HG03558 (cell line): ENCODE data around the gene JARID2.
"Not testable (repeated sequence)": the region's sequence is repeated elsewhere in the genome, so short reads cannot be mapped to it uniquely, and the experiment has no call there.

Experiments used
- ATAC-seq: cut with Tn5 transposase; IDR thresholded peaks from one replicate; pipeline ENCODE4 v1.9.1; 2021; ENCODE audit warnings: moderate number of reproducible peaks; ENCODE audit not compliant: unreplicated experiment; ENCODE audit errors: extremely low read depth

JARID2 gene

DNA sequence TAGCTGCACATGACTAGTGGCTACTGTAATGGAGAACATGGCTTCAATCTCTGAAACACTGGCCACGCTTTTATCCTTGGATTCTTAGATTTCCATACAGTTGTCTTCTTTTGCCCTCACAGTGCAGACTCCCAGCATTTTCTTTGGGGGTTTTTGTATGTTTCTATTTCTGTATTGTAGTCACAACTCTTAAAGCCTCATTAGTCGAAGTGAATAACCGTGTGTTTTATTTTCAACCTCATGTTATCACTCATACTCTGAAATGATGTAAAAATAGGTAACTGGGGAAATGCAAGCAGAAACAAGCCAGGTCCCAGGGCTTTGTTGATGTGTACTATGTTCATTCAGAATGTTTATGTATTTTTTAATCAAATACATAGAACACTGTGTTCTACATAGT is 162.9 kb downstream of the JARID2 start:
- ATAC-seq = no peak

DNA sequence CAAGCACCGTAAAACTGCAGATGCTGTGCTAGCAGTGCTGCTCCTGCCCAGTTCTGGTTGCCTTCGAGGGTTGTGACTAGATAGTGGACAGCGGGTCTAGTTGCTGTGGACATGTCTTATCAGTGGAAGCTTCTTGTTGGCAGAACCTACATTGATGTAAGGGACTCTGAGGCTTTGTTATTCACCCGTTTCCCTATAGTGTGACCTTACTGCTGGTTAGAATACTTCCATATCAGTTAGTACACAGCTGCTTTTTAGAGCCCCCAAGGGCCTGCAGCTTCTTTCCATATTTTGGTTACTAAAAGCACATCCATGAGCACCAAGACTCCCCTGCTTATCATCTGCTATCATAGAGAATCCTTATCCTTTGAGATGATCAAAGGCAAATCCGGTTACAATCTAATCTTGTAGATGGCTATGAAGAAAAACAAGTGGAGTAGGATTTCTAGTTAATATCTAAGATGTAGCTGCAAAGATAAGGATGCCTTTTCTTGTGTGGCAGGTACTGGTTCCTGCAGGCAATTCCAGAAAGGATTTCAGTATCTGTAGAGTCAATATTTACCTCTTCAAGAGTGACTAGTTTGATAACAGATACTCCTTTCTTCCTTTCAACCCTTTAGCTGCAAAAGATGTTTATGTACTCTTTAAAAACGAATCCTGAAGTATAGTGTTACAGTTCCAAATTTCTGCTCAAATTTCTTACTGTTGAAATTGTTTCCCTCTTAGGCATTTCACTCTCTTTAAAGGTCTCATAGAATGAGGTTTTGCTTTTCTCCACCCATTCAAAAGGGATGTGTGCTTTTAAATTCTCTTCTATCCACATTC is 163.6 kb downstream of the JARID2 start:
- ATAC-seq = no peak

DNA sequence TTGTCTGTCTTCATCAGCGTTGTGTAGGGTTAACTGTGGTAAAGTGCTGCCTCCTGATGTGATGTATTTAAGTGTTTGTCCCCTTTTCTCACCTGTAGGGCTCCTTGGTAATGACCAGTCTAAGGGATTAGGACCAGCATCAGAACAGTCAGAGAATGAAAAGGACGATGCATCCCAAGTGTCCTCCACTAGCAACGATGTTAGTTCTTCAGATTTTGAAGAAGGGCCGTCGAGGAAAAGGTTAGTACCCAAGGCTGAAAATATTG is 164.2 kb downstream of the JARID2 start:
- ATAC-seq = no peak

DNA sequence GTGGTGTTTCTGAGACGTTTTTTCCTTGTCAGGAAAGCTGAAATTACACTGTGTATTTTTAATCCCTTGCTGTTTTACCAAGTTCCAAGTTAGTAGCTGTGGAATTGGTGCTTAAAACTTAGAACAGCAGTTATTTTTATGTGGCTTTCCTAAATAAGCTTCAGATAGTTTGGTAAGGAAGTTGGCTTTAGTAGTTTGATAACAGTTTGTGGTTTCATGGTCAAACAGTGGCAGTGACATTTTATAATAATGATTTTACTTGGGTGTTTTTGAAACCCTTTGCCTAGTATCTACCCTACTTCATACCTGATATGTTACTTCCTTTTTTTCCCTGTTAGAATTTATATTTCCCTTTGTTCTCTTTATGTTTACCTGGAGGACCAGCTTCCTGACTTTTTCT is 164.9 kb downstream of the JARID2 start:
- ATAC-seq = no peak

DNA sequence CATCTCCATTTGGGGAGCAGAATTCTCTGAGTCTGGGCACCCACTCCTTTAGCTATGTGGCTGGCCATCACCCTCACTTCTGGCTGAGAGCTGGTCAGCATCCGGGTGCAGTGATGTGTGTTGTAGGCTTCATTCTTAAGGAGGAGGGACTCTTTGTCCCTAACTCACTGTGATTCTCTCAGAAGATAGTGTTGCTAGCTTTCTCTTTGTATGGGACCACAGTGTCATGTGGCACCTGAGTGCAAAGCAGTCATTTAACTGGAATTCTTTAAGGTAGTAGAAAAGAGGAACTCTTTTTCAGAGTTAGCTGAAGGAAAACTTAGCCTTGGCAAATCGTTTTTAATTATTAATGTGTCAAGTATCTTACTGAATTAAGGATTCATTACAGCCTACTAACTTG is 165.9 kb downstream of the JARID2 start:
- no peak for ATAC-seq

DNA sequence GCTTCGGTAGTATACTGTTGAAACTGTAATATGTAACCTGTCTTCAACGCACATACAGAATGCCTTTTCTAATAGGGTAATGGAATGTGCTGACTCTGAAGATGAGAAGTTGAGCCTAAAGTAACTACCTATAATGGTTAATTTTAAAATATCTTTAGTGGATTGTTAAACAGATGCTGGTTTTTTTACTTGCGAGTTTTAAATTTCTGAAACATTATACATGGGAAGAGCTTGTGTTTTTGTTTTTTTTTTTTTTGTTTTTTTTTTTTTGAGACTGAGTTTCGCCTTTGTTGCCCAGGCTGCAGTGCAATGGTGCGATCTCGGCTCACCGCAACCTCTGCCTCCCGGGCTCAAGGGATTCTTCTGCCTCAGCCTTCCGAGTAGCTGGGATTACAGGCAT is 166.9 kb downstream of the JARID2 start:
- no peak for ATAC-seq

DNA sequence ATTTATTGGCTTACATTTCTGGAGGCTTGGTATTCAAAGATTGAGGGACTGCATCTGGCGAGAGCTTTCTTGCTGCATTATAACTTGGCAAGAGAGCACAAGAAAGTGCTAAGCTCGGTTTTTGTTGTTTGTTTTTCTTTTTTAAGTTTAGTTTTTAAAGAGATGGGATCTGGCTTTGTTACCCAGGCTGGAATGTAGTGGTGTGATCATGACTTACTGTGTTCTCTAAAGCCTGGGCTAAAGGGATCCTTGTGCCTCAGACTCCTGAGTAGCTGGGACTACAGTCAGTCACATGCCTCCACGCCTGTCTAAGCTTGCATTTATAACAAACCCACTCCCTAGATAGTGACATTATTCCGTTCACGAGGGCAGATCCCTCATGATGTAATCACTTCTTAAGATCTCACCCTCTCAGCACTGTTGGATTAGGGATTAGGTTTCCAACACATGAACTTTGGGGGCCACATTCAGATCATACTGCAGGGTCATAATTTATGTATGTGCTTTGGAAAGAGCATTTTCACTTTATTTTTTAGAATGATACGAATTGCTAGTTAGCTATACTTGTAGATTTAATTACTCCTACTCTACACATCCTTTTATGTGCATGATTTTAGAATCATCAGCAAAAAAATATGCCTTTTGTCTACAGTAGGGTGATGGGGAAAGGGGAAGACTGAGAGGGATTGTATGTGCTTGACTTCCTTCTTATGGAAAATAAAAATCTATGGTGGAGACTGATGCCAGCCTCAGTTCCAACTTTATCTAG is 167.8 kb downstream of the JARID2 start:
- no peak for ATAC-seq

DNA sequence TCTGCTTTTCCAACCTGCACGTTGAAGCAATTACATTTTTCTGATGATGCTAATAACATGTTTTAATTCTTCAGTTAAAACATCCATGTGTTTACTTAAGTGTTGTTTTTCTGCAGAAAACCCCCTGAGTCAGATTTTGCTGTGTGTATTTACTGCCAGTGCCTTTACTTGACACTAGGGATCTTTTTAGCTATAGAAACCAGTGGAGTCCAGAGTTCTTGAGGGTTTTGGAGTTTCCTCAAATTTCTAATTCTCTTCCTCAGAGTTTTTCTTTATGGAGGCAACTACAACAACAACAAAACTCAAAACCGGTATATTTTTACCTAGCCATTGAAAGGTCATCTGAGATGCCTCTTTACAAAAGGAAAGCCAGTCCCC is 168.4 kb downstream of the JARID2 start:
- no peak for ATAC-seq

DNA sequence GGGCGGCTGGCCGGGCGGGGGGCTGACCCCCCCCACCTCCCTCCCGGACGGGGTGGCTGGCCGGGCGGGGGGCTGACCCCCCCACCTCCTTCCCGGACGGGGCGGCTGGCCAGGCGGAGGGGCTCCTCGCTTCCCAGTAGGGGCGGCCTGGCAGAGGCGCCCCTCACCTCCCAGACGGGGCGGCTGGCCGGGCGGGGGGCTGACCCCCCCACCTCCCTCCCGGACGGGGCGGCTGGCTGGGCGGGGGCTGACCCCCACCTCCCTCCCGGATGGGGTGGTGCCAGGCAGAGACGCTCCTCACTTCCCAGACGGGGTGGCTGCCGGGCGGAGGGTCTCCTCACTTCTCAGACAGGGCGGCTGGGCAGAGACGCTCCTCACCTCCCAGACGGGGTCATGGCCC is 169.8 kb downstream of the JARID2 start:
- not testable (repeated sequence) for ATAC-seq

DNA sequence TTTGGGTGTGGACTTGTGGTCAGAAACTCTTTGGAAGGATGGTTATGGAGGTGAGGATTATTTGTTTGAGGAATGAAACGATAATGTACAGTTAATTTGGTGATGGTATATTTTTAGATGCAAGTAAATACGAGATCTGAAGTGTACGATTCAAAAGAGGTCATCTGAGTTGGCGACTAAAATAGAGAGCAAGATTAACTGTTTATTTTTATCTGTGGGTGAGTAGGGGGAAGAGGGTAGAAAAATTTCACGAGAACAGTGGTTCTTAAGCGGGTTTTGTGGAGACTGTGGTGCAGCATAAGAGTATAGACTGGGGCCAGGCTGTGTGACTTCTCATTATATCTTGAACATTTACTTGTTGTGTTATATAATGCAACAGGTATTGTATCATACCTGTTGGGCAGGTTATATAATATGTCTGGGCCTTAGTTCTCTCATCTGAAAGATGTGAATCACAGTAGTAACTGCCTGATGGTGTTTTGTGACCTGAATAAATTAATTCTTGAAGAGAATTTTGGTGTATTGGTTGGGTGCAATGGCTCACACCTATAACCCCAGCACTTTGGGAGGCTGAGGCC is 171.2 kb downstream of the JARID2 start:
- no peak for ATAC-seq

DNA sequence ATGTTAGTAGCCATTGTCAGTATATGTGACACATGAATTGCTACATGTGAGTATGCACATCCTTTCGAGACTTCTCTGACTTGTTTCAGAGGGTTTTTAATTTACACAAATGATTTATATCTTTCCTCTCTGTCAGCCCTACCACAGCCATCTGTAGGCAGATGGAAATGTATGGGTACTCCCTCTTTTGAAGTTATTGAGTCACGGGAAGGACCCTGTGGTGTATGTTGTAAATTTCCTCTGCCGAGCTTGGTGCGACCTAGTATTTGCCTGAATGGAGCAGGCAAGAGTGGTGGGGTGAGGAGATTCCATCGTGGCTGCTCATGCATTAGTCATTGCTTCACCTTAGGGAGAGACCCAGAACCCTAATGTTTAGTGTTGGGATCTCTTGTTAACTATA is 171.9 kb downstream of the JARID2 start:
- no peak for ATAC-seq

DNA sequence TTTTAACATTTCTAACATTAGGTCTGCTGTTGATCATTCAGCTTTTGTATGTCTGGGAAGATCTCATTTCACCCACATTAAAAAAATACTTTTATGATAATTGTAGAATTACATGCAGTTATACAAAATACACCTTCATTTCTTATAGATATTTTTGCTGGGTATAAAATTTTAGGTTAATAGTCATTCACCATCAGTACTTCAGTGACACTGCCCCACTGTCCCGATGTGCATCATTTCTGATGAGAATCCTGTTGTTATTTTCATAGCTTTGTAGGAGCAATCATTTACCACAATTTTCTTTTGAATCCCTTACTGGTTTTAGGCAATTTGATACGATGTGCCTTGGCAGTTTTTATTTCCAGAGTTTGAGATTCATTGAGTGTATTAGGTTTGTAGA is 173.6 kb downstream of the JARID2 start:
- no peak for ATAC-seq

DNA sequence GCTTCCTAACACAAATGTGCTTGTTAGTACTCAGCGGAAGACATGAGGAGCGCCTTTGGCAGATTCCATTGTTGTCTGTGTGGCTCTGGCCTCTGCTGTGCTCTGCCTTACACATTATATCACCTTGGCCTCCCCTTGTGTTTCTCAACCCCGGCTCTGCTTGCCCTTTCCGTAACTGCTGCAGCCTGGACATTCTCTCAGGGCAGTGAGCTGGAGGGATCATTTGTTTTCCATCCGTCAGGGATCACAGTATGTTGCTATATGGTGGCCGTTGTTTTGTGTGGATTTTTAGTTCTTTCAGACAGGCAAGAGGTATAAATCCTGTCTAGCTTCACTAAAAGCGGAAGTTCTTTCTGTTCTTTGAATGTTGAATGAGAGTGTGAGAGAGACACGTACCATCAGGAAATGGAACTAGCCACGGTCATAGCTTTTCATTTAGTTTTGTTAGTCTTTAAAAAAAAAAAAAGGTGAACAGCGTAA is 175.1 kb downstream of the JARID2 start:
- peak; percentile 65 for ATAC-seq

DNA sequence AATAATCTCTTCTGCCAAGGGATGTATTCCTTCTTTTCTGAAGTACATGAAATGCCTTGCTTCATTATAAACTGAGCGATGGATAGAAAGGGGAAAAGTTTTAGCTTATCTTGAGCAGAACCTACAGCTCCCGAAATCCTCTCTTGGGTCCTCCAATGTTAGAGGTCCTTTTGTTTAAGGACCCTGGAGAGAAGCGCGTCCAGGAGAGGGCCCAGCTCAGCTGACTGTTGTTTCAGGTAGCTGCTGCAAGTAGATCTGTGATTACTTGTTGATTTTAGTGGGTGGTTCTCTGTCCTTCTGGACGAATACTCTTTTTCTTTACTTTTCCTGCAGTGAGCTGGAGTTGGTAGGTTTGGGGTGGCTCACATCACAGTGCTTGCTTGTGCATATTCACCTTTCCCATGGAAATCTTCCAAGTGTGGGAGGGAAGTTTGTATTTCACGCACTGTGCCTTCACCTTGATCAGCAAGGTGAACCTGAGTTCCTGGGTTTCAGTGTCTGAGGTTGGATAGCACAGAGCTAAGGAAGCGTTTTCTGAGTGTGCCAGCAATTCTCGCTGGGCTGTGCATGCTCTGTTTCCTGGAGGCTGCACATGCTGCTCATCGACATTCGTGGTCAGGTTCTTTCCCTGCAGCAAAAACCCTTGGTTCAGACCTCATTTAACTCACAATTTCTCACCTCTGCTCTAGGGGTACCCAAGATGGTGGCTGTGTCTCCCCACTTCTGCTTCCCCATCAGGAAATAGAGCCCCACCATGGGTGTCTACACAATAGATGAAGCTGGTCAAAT is 176.3 kb downstream of the JARID2 start:
- ATAC-seq = no peak

DNA sequence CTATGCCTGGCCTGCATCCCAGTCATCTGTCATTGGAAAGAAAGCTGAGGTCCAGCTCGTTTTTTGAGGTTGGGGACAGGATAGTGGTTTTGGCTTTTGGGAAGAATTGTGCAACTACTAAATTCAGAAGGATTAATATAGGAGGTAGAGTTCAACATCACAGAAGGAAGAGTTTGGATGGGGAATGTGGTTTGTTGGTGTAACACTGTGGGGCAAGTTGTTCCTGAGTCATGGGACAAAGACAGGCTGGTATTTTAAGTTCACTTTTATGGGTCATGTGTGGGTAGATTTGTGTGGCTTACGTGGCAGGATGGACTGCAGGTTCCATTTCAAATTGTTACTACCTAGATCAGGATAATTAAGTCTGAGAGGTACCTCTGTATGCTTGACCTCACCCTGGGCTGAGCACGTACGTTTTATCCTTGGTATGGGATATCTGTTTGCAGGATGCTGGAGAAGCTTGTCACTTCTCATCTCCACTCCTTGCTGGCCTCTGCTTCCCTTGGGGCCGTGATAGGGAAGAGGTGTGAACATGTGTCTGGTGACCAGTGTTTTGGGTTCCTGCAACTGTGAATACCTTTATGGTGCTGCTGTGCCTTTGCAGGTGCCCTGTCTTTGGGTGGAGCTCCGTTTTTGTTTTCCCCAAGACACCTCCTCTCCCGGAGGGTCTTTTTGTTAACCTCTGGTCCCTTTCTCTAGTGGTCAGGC is 177.6 kb downstream of the JARID2 start:
- ATAC-seq = no peak

DNA sequence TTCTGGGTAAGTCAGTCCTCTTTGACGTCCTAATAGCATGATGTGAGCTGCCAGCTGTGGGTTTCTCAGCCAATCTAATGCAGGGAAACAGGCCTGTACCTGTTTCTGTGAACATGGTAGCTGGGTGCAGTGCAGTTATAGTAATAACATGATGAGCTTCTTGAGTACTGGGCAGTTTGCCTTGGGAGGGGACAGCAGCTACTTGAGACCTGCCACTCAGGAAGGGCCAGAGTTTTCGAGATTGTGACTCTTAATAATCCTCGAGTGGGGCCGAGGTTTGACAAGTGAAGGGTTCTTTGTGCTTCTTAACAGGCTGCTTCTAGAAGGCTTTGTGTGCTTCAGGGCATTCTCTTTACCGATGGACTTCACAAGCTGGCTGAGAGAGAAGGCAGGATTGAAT is 180.1 kb downstream of the JARID2 start:
- no peak for ATAC-seq

DNA sequence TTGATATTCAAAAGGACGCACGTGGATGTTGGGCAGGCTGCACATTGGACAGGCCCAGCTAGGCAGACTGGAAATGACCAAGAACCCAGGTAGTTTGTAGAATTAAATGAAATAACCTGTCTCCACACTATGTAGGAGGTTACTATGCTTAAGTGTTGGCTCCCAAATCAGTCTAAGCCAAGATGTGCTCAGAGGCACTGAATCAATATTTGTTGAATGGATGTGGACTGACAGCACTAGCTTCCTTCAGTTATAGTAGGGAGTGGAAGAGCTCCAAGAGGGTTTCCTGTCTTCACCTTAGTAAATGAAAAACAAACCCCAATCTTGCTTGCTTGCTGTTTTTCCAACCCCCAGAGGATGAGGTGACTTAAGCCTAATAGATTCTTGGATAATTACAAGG is 180.5 kb downstream of the JARID2 start:
- no peak for ATAC-seq

DNA sequence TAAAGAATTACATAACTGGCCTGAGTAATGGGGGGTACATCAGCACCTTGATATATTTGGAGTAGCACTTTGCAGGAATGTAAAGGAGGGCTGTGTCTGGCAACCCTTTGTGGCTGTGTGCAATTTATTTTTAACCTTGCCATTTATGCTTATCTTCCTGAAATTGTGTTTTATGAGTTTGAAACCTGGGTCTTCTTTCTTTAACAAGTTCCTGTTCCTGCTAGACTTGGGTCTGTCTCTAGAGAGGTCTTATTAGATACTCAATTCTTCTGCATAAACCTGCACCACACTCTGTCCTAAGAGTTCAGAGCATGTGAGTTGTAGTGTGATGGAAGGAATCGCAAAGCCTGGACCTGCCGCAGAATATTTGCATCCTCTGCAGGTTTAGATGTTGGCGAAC is 181.0 kb downstream of the JARID2 start:
- no peak for ATAC-seq

DNA sequence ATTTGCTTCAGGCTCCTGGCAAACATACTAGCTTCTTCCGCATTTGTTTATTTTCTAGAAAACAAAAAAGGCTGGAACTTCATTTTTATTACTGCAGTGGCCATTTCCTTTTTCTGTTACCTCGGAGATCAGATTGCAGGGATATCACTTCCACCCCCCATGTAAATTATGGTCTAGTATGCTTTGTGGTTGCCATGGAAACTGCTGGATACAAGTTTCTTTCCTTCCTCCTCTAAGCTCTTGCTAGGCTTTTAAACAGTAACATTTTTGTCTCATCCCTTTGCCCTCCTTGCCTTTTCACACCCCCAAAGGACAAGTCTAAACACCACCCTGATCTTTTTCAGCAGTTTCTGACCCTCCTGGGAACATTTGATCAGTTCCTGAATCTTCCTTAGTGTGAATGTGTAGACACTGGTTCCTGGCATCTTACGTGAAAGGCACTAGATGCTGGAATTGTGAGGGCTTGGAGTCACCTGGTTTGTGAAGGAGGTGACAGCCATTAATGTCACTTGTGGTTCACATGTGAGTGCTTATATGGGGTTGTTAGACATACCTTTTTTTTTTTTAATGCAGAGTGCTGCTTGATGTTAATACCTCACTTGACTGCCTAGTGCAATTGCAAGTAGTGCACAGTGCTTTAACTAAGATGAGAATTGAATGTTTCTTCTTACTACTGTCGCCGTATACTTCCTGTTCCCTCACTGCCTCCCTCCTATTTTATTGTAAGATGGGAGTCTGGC is 181.6 kb downstream of the JARID2 start:
- ATAC-seq = no peak
